Ectodermal cell (in vitro differentiated cells): ENCODE data around the gene TESMIN.

Experiments
- H3K27ac ChIP-seq: 2 replicates; pipeline ENCODE4 v1.7.0; 2013; ENCODE audit warnings: mild to moderate bottlenecking, low read depth, low read length; ENCODE audit not compliant: insufficient read depth, poor library complexity, severe bottlenecking
- H3K27me3 ChIP-seq: 2 replicates; pipeline ENCODE4 v1.7.0; 2013; ENCODE audit warnings: mild to moderate bottlenecking, low read length; ENCODE audit not compliant: insufficient read depth, control insufficient read depth, poor library complexity, severe bottlenecking
- H3K36me3 ChIP-seq: one replicate; pipeline ENCODE4 v1.7.0; 2013; ENCODE audit warnings: low read length; ENCODE audit not compliant: control insufficient read depth, insufficient read depth
- H3K4me1 ChIP-seq: one replicate; pipeline ENCODE4 v1.7.0; 2013; ENCODE audit warnings: low read length; ENCODE audit not compliant: control insufficient read depth, insufficient read depth
- H3K4me3 ChIP-seq: 2 replicates; pipeline ENCODE4 v1.7.0; 2013; ENCODE audit warnings: low read depth, low read length, control low read depth; ENCODE audit not compliant: insufficient read depth
- H3K9me3 ChIP-seq: 2 replicates; pipeline ENCODE4 v1.7.0; 2013; ENCODE audit warnings: mild to moderate bottlenecking, low read length, moderate library complexity; ENCODE audit not compliant: control insufficient read depth
- WGBS, 2 experiments: methylation state at CpG; one replicate each; pipeline ENCODE4 v1.1.7; 2013; ENCODE audit warnings: missing lambda C conversion rate in 2 of 2; 5-methylcytosine and 5-hydroxymethylcytosine counted together

TESMIN gene

GRCh38 chr11:68748061-68748460, 3.3 kb downstream of the TESMIN start:
- WGBS, 2 experiments = 70 to 71% methylated on average over 2 of the region's 2 CpGs
- Histone ChIP-seq H3K9me3 (no peaks in the 10 kb centered on the region), H3K36me3 (no peaks in the 10 kb centered on the region), H3K27me3 (peaks cover 15% of the 10 kb centered on the region), H3K4me3 (no peak overlapping the region), H3K27ac (no peak overlapping the region), H3K4me1 (peaks cover 7% of the 10 kb centered on the region)

- H3K27ac ChIP-seq = no peak overlapping the region
- H3K9me3 ChIP-seq = no peaks in the 10 kb centered on the region
- no peaks in the 10 kb centered on the region for H3K4me1 ChIP-seq
- no peaks in the 10 kb centered on the region for H3K27me3 ChIP-seq
- WGBS, 2 experiments = 87 to 91% methylated on average over 2 to 3 of the region's 3 CpGs
- H3K36me3 ChIP-seq = no peaks in the 10 kb centered on the region
- no peak overlapping the region for H3K4me3 ChIP-seq
Measured at GRCh38 chr11:68743539-68743938, 7.8 kb downstream of the TESMIN start.

DNA sequence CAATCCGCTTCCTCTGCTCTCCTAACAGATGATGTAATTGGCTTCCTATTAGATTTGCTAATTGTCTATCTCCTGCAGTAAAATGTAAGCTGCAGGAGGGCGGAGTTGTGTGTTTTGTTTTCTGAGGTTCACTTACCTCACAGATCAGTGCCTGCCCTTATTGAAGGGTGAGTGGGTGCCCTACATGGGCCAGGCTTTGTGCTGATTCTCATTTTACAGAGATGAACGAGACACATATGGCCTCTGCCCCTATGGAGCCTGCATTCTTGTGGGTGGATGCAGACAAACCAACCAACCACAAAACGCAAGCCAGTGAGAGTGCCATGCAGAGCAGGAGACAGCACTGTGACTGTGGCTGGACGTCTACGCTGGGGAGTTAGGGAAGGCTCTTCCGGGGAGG, 9.9 kb downstream of the TESMIN start:
- Histone ChIP-seq H3K27me3 (no peaks in the 10 kb centered on the region), H3K36me3 (no peaks in the 10 kb centered on the region), H3K4me1 (no peaks in the 10 kb centered on the region), H3K27ac (no peak overlapping the region), H3K4me3 (no peak overlapping the region), H3K9me3 (no peaks in the 10 kb centered on the region)
- WGBS, 2 experiments = 78 to 79% methylated on average over 5 to 7 of the region's 7 CpGs

DNA sequence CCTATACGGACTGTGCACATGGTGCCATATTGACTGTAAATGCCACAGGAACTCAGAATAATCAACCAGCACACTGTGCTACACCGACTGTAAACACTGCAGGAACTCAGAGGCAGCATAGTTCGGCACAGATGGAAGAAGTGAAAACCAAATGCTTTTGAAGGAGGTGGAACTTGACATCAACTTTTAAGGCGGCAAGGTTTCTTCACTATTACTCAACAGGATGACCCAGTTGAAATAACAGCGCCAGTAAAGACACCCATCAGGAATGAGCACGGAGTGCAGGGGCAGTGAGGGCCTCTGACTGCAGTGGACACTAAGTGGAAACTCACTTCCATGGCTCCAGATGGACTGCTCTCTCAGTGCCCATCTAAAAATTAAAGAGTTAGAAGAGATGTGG, 15.7 kb downstream of the TESMIN start:
- Histone ChIP-seq H3K27me3 (no peaks in the 10 kb centered on the region), H3K27ac (no peak overlapping the region), H3K9me3 (no peaks in the 10 kb centered on the region), H3K4me1 (no peaks in the 10 kb centered on the region), H3K4me3 (no peak overlapping the region), H3K36me3 (no peaks in the 10 kb centered on the region)
- 94 to 95% methylated on average over 6 of the region's 6 CpGs for WGBS, 2 experiments

- H3K4me3 ChIP-seq = no peak overlapping the region
- no peaks in the 10 kb centered on the region for H3K36me3 ChIP-seq
- no peaks in the 10 kb centered on the region for H3K27me3 ChIP-seq
- H3K9me3 ChIP-seq = no peaks in the 10 kb centered on the region
- no peak overlapping the region for H3K27ac ChIP-seq
- no peaks in the 10 kb centered on the region for H3K4me1 ChIP-seq
- WGBS, 2 experiments = 93 to 94% methylated on average over 6 of the region's 6 CpGs
Measured at GRCh38 chr11:68735125-68735524, 16.2 kb downstream of the TESMIN start.

- Histone ChIP-seq H3K27ac (no peak overlapping the region), H3K4me3 (no peak overlapping the region), H3K27me3 (no peaks in the 10 kb centered on the region), H3K4me1 (no peaks in the 10 kb centered on the region), H3K9me3 (no peaks in the 10 kb centered on the region), H3K36me3 (no peaks in the 10 kb centered on the region)
- 92 to 95% methylated on average over 7 of the region's 7 CpGs for whole genome bisulfite sequencing, 2 experiments
Measured at GRCh38 chr11:68734111-68734510, 17.2 kb downstream of the TESMIN start.

- Histone ChIP-seq H3K9me3 (no peaks in the 10 kb centered on the region), H3K27ac (no peak overlapping the region), H3K4me3 (no peak overlapping the region), H3K4me1 (no peaks in the 10 kb centered on the region), H3K36me3 (no peaks in the 10 kb centered on the region), H3K27me3 (no peaks in the 10 kb centered on the region)
- WGBS, 2 experiments = 90 to 94% methylated on average over 6 of the region's 6 CpGs
Measured at GRCh38 chr11:68727783-68728182, 23.5 kb downstream of the TESMIN start.

GRCh38 chr11:68724293-68724692, 27.0 kb downstream of the TESMIN start:
- WGBS, 2 experiments = 95 to 96% methylated on average over 3 to 4 of the region's 4 CpGs

GRCh38 chr11:68722143-68722542, 29.2 kb downstream of the TESMIN start:
- Histone ChIP-seq H3K4me1 (no peaks in the 10 kb centered on the region), H3K4me3 (no peak overlapping the region), H3K9me3 (no peaks in the 10 kb centered on the region), H3K27ac (no peak overlapping the region), H3K27me3 (no peaks in the 10 kb centered on the region), H3K36me3 (no peaks in the 10 kb centered on the region)
- WGBS, 2 experiments = 80 to 93% methylated on average over 1 of the region's 1 CpG

More at GRCh38 chr11:68724293-68724692, 27.0 kb downstream of the TESMIN start:
- Histone ChIP-seq H3K36me3 (no peaks in the 10 kb centered on the region), H3K4me1 (no peaks in the 10 kb centered on the region), H3K4me3 (no peak overlapping the region), H3K27ac (no peak overlapping the region), H3K27me3 (no peaks in the 10 kb centered on the region), H3K9me3 (no peaks in the 10 kb centered on the region)

DNA sequence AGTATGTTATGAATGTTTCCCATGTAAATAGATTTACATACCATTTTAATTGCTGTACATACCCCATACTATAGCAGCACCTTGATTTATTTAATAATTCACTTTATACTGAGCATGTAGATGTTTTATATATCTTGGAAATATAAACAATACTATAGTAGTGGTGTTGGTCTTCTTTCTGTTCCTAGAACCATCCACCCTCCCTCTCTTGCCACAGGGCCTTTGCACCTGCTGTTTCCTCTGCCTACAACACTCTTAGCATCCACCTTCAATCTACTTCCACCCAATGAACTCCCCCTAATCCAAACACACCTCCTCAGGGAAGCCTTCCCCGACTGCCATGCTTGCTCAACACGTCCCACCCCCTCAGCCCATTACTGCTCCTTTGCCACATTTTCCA, 30.2 kb downstream of the TESMIN start:
- no peak overlapping the region for H3K27ac ChIP-seq
- no peaks in the 10 kb centered on the region for H3K4me1 ChIP-seq
- WGBS, 2 experiments = 78 to 86% methylated on average over 1 to 2 of the region's 2 CpGs
- no peaks in the 10 kb centered on the region for H3K27me3 ChIP-seq
- H3K4me3 ChIP-seq = no peak overlapping the region
- no peaks in the 10 kb centered on the region for H3K9me3 ChIP-seq
- H3K36me3 ChIP-seq = no peaks in the 10 kb centered on the region

GRCh38 chr11:68715456-68716122, 35.7 kb downstream of the TESMIN start:
- 88 to 93% methylated on average over 11 of the region's 11 CpGs for WGBS, 2 experiments
- Histone ChIP-seq H3K27ac (no peak overlapping the region), H3K27me3 (peaks cover 10% of the 10 kb centered on the region)

More at GRCh38 chr11:68715456-68716122, 35.7 kb downstream of the TESMIN start:
- Histone ChIP-seq H3K36me3 (no peaks in the 10 kb centered on the region), H3K4me3 (no peak overlapping the region), H3K4me1 (peaks cover 26% of the 10 kb centered on the region), H3K9me3 (no peaks in the 10 kb centered on the region)
